Ovary (tissue), 9 donors: ENCODE results near the gene VPS13A. TPM values are rescaled to one million over a fixed set of nuclear protein-coding genes. Genes with fewer than 3 reads are reported as not detected.

Source experiments
- DNase-seq, 5 donors: peaks; one replicate each; pipeline ENCODE4 v3.0.0-alpha.2; 2019 to 2020
- H3K27ac ChIP-seq, 2 donors: fragments of 200-600 bp; one replicate each; pipeline versions ENCODE4 v1.5.1 to v1.8.0; 2019 to 2022
- H3K27me3 ChIP-seq: fragments of 200-600 bp; one replicate; pipeline ENCODE4 v1.8.0; 2022
- H3K36me3 ChIP-seq: fragments of 200-600 bp; sonication (generic); one replicate; pipeline ENCODE4 v1.5.1; 2019
- H3K4me1 ChIP-seq: one replicate; pipeline ENCODE4 v1.8.1; 2013; ENCODE audit warnings: mild to moderate bottlenecking, moderate library complexity; ENCODE audit not compliant: insufficient read depth
- H3K4me3 ChIP-seq: fragments of 200-600 bp; sonication (generic); one replicate; pipeline ENCODE4 v1.5.1; 2017
- H3K9me3 ChIP-seq, 2 donors: fragments of 200-600 bp in 1 of 2; sonication (generic) in 1 of 2; one replicate each; pipeline versions ENCODE4 v1.5.1 to v1.8.1; 2013 to 2019; ENCODE audit warnings: mild to moderate bottlenecking in 1 of 2, moderate library complexity in 1 of 2
- EP300 ChIP-seq: sonication (generic); formaldehyde crosslinking; IDR thresholded peaks from one replicate; pipeline ENCODE4 v1.6.1; 2017; ENCODE audit warnings: antibody characterized with exemption
- POLR2A ChIP-seq: fragments of 450-650 bp; IDR thresholded peaks from one replicate; pipeline ENCODE4 v1.6.1; 2017; ENCODE audit warnings: antibody characterized with exemption, mild to moderate bottlenecking, moderate library complexity
- WGBS, 3 donors: extraction: QIAGEN DNeasy Blood & Tissue Kit in 1 of 3; methylation state at CpG; one replicate each; pipeline versions ENCODE4 v1.1.5 to v1.1.7; 2013 to 2017; 5-methylcytosine and 5-hydroxymethylcytosine counted together
- intact Hi-C, 4 donors: fragments of 100-400 bp; cut with DNase I; formaldehyde crosslinking; loops; one replicate each; pipeline versions ENCODE4 v1.11.0 to v1.15.1; 2022 to 2023
- polyA plus RNA-seq, 2 donors: library from polyadenylated mRNA; stranded (reverse); fragments of 200-250 nt in 1 of 2; fragments of 350-450 nt in 1 of 2; fragmentation: Illumina TruSeq in 1 of 2; extraction: RNeasy Lipid Tissue Mini Kit (QIAGEN cat#74804) in 1 of 2; gene quantifications; one replicate each; pipeline ENCODE4 v1.2.3, GENCODE V29; 2013 to 2014
- total RNA-seq, 7 donors: library from RNA; depleted of rRNA in 2 of 7; stranded (reverse); fragments of >200 nt in 2 of 7; fragmentation: NEBNext Ultra II Directional in 3 of 7; extraction: Animal tissue kit (Norgen Biotek cat#: 25700) in 3 of 7; gene quantifications; one replicate each; pipeline versions ENCODE4 v1.1.0 to v1.2.4, GENCODE V29; 2016 to 2023
- TF ChIP-seq, protein P1 (sequence below), 3 donors: fragments of 450-650 bp in 2 of 3; fragments of 200-600 bp in 1 of 3; IDR thresholded peaks; one replicate each; pipeline versions ENCODE4 v1.5.1 to v1.8.0; 2016 to 2022; ENCODE audit warnings: antibody characterized with exemption in 3 of 3, mild to moderate bottlenecking in 1 of 3
- donor health status: DM: no; HTN: no; CAD: no; lungs with moderate emphysema.
- donor health status: DM: no; HTN: no; CAD: no.
- donor health status: Bipolar disorder and iron deficiency.
- donor health status: DM: yes; HTN: yes; CAD: no.
- donor health status: DM: no; HTN: no; CAD: no.
- donor health status: DM: yes; HTN: yes; CAD: no.

VPS13A gene
- total and polyA plus RNA-seq, 9 donors: 3.5 to 46.6 (median 13.5) TPM

DNA sequence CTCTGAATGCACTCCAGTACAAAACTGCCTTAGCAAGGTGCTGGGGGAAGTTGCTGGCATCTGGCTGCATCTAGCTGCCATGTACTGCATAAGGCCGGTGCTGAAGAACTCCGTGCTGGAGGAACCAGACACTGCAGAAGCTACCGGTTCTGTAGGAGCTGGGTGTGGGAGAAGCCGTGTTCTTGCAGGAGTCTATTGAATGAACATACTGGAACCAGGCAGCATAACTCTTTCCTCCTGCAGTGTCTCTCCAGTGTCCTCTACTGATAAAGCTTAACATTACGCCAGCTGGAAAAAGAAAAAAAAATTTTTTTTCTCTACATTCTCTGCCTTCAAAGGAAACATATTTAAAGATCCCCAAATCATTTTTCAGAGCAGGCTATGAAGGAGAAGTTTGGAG lies 38.5 kb downstream of the VPS13A start:
- Histone ChIP-seq H3K27ac (no peak overlapping the region), H3K27me3 (no peaks in the 10 kb centered on the region), H3K9me3 (no peaks in the 10 kb centered on the region), H3K4me1 (no peaks in the 10 kb centered on the region), H3K4me3 (no peak overlapping the region), H3K36me3 (no peaks in the 10 kb centered on the region)
- no peak for DNase-seq
- 38 to 49% (median 47%) methylated on average over 5 of the region's 5 CpGs for WGBS, 3 donors
- intact Hi-C loops: no loop called here
- TF ChIP-seq POLR2A (no peak), EP300 (no peak)
- TF ChIP-seq, protein P1, sequence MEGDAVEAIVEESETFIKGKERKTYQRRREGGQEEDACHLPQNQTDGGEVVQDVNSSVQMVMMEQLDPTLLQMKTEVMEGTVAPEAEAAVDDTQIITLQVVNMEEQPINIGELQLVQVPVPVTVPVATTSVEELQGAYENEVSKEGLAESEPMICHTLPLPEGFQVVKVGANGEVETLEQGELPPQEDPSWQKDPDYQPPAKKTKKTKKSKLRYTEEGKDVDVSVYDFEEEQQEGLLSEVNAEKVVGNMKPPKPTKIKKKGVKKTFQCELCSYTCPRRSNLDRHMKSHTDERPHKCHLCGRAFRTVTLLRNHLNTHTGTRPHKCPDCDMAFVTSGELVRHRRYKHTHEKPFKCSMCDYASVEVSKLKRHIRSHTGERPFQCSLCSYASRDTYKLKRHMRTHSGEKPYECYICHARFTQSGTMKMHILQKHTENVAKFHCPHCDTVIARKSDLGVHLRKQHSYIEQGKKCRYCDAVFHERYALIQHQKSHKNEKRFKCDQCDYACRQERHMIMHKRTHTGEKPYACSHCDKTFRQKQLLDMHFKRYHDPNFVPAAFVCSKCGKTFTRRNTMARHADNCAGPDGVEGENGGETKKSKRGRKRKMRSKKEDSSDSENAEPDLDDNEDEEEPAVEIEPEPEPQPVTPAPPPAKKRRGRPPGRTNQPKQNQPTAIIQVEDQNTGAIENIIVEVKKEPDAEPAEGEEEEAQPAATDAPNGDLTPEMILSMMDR (IDR thresholded peaks at IDR 0.05): no peak

DNA sequence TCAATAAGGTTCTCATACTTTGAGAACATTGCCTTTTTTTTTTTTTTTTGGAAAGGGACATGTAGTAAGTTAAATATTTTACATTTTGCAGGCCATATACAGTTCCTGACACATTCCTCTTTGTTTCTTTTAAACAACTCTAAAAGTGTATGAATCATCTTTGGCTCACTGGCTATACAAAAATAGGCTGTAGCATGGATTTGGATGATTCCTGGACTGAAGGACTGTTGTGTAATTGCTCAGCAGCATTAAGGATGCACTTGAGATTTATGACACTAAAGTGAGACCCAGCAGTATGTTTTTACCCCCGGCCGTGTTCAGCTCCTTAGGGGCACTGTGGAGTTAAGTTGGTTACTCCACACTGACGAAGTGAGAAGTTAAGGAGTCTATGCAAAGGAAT lies 41.3 kb downstream of the VPS13A start:
- Histone ChIP-seq H3K4me1 (no peaks in the 10 kb centered on the region), H3K36me3 (no peaks in the 10 kb centered on the region), H3K9me3 (no peaks in the 10 kb centered on the region), H3K4me3 (no peak overlapping the region), H3K27ac (no peak overlapping the region), H3K27me3 (no peaks in the 10 kb centered on the region)
- no peak for DNase-seq
- intact Hi-C loops: no loop called here
- no peak for TF ChIP-seq POLR2A
- 64 to 78% (median 78%) methylated on average over 3 of the region's 3 CpGs for WGBS, 3 donors

GRCh38 chr9:77221431-77221830 lies 44.1 kb downstream of the VPS13A start:
- intact Hi-C loops: no loop called here
- no peaks in the 10 kb centered on the region for H3K36me3 ChIP-seq
- TF ChIP-seq EP300 (no peak), POLR2A (no peak)
- TF ChIP-seq, protein P1 (IDR thresholded peaks at IDR 0.05): no peak
- H3K9me3 ChIP-seq: no peaks in the 10 kb centered on the region
- H3K4me3 ChIP-seq: no peak overlapping the region
- 89 to 95% (median 90%) methylated on average over 3 of the region's 3 CpGs for WGBS, 3 donors
- H3K27me3 ChIP-seq: no peaks in the 10 kb centered on the region
- H3K4me1 ChIP-seq: no peaks in the 10 kb centered on the region
- DNase-seq: no peak
- H3K27ac ChIP-seq: no peak overlapping the region

DNA sequence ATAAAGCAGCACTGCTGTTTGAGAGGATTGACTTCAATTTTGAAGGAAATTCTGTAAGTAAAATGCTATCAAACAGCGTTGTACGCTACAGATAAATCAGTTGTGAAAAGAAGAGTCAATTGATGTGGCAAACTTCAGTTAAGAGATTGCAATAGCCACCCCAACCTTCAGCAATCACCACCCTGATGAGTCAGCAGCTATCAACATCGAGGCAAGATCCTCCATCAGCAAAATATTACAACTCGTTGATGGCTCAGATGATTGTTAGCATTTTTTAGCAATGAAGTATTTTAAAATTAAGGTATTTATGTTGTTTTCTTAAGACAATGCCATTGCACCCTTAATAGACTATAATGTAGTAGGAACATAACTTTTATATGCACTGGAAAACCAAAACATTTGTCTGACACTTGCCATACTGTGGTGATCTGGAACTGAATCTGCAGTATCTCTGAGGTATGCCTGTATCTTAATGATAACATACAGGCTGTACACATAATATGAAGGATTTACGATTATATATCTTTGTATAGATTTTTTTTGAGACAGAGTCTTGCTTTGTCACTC lies 47.5 kb downstream of the VPS13A start:
- Histone ChIP-seq H3K27ac (no peak overlapping the region), H3K4me3 (no peak overlapping the region), H3K4me1 (no peaks in the 10 kb centered on the region), H3K9me3 (no peaks in the 10 kb centered on the region), H3K27me3 (no peaks in the 10 kb centered on the region), H3K36me3 (no peaks in the 10 kb centered on the region)
- intact Hi-C loops: no loop called here
- TF ChIP-seq EP300 (no peak), POLR2A (no peak)
- TF ChIP-seq, protein P1 (IDR thresholded peaks at IDR 0.05): no peak
- WGBS, 3 donors: 65 to 72% (median 70%) methylated on average over 5 of the region's 5 CpGs
- no peak for DNase-seq

DNA sequence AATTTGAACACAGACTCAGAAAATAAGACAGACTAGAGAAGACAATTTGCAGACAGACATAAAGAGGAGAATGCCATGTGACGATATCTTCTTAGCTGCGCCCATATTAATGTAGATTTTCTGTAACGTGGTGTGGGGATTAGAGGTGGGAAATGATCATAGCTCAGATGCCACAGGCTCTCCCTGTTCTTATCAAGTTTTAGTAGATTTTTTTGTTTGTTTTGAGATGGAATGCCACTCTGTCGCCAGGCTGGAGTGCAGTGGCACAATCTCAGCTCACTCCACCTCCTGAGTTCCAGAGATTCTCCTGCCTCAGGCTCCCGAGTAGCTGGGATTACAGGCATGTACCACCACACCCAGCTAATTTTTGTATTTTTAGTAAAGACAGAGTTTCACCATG lies 59.4 kb downstream of the VPS13A start:
- Histone ChIP-seq H3K4me3 (no peak overlapping the region), H3K36me3 (no peaks in the 10 kb centered on the region), H3K27me3 (no peaks in the 10 kb centered on the region), H3K27ac (no peak overlapping the region), H3K9me3 (no peaks in the 10 kb centered on the region), H3K4me1 (no peaks in the 10 kb centered on the region)
- TF ChIP-seq POLR2A: no peak
- TF ChIP-seq EP300: no peak
- TF ChIP-seq, protein P1 (IDR thresholded peaks at IDR 0.05): no peak
- DNase-seq: no peak
- 80 to 86% (median 81%) methylated on average over 5 of the region's 5 CpGs for WGBS, 3 donors
- intact Hi-C loops: no loop called here
